K562 (cell line): ENCODE results near the gene STIL. TPM values are rescaled to one million over a fixed set of nuclear protein-coding genes. Genes with fewer than 3 reads are reported as not detected.

Experiments used
- ATAC-seq: fragments of 200-7000 bp; cut with Tn5 transposase; 3 replicates; pipeline ENCODE4 v1.9.1; 2020; ENCODE audit warnings: moderate library complexity
- BruUV-seq: library from RNA; stranded (reverse); fragments of 400-500 nt; replicated peaks from 2 replicates; lab custom pipeline; 2021; lab: Mats Ljungman, UMichigan
- CTCF ChIA-PET: fragments of 300-600 bp; formaldehyde crosslinking; extraction: SDS; loops from one replicate; lab custom pipeline; 2021; ENCODE audit warnings: low intra/inter-chr PET ratio; lab: Yijun Ruan, JAX
- POLR2A ChIA-PET: fragments of 300-600, 350-650 bp; sonication (Branson Sonifier 250); formaldehyde crosslinking; extraction: SDS; loops from one replicate; lab custom pipeline; 2021; ENCODE audit warnings: antibody characterized with exemption, inconsistent platforms; lab: Yijun Ruan, JAX
- DNase-seq, 4 experiments: peaks; one replicate each; pipeline versions ENCODE4 v3.0.0 to v3.0.0-alpha.2; 2011 to 2018; ENCODE audit warnings: low spot score in 3 of 4, mixed read lengths in 3 of 4; ENCODE audit errors: extremely low read depth in 1 of 4
- FAIRE-seq: peaks from 2 replicates; lab custom pipeline; 2011; peaks lifted over from hg19 to GRCh38; lab: Jason Lieb, UNC
- H2AFZ ChIP-seq: 2 replicates; pipeline ENCODE4 v1.6.0; 2011; ENCODE audit warnings: low read depth, low read length, control low read depth, inconsistent platforms
- H3K27ac ChIP-seq: fragments of 200-600 bp; 3 replicates; pipeline ENCODE4 v1.8.0; 2011; ENCODE audit warnings: low read depth, mild to moderate bottlenecking, control low read depth, inconsistent platforms, low read length, moderate library complexity, mixed read lengths; ENCODE audit errors: extremely low read depth
- H3K27me3 ChIP-seq, 2 experiments: fragments of 300-600 bp in 1 of 2; 2 replicates in 1 of 2; 3 replicates in 1 of 2; pipeline versions ENCODE4 v1.6.0 to v1.8.0; 2011; ENCODE audit warnings: inconsistent platforms in 2 of 2, low read length in 2 of 2, mild to moderate bottlenecking in 1 of 2, mixed read lengths in 1 of 2, moderate library complexity in 1 of 2; ENCODE audit not compliant: control insufficient read depth in 2 of 2, insufficient read depth in 2 of 2
- H3K36me3 ChIP-seq: fragments of 300-600 bp; 3 replicates; pipeline ENCODE4 v1.8.0; 2011; ENCODE audit warnings: mild to moderate bottlenecking, low read length, inconsistent platforms; ENCODE audit not compliant: control insufficient read depth, insufficient read depth
- H3K4me1 ChIP-seq, 2 experiments: fragments of 200-600 bp in 1 of 2; replicated peaks in 1 of 2; 2 replicates in 1 of 2; 3 replicates in 1 of 2; pipeline versions ENCODE4 v1.5.1 to v1.8.0; 2011; ENCODE audit warnings: inconsistent platforms in 2 of 2, low read length in 2 of 2, mild to moderate bottlenecking in 1 of 2, mixed read lengths in 1 of 2, moderate library complexity in 1 of 2; ENCODE audit not compliant: control insufficient read depth in 2 of 2, insufficient read depth in 2 of 2
- H3K4me2 ChIP-seq: 2 replicates; pipeline ENCODE4 v1.6.1; 2011; ENCODE audit warnings: low read length, control low read depth, inconsistent platforms, mixed read lengths; ENCODE audit not compliant: insufficient read depth
- H3K4me3 ChIP-seq: fragments of 200-600 bp; sonication (generic), shearing (Covaris generic); 2 replicates; pipeline ENCODE4 v1.5.1; 2016; ENCODE audit warnings: control low read depth, inconsistent platforms
- H3K79me2 ChIP-seq: fragments of 200-600 bp; 3 replicates; pipeline ENCODE4 v1.8.0; 2011; ENCODE audit warnings: low read length, inconsistent platforms; ENCODE audit not compliant: control insufficient read depth, insufficient read depth
- H3K9ac ChIP-seq, 2 experiments: 2 replicates each; pipeline versions ENCODE4 v1.6.0 to v1.6.1; 2011; ENCODE audit warnings: low read depth in 2 of 2, low read length in 2 of 2, control low read depth in 1 of 2, inconsistent platforms in 1 of 2, mild to moderate bottlenecking in 1 of 2, mixed read lengths in 1 of 2; ENCODE audit not compliant: insufficient read depth in 1 of 2
- H3K9me1 ChIP-seq: one replicate; pipeline ENCODE4 v1.6.0; 2011; ENCODE audit warnings: inconsistent platforms, mild to moderate bottlenecking, low read length, moderate library complexity; ENCODE audit not compliant: control insufficient read depth, insufficient read depth
- H3K9me3 ChIP-seq: replicated peaks from 2 replicates; pipeline ENCODE4 v1.5.1; 2011; ENCODE audit warnings: low read depth, low read length, inconsistent platforms; ENCODE audit not compliant: control insufficient read depth, insufficient read depth
- H4K20me1 ChIP-seq: replicated peaks from 2 replicates; pipeline ENCODE4 v1.6.1; 2011; ENCODE audit warnings: low read length, inconsistent platforms, mixed read lengths; ENCODE audit not compliant: control insufficient read depth, insufficient read depth
- HNRNPUL1 ChIP-seq: fragments of 200-400 bp; formaldehyde crosslinking; IDR thresholded peaks from 2 replicates; pipeline ENCODE4 v1.6.1; 2017; ENCODE audit warnings: low read length
- MEIS2 ChIP-seq: fragments of 450-650 bp; IDR thresholded peaks from 2 replicates; pipeline ENCODE4 v1.6.1; 2014; ENCODE audit warnings: mild to moderate bottlenecking; ENCODE audit not compliant: partially characterized antibody
- POLR2A ChIP-seq: fragments of 450-650 bp; conservative IDR thresholded peaks from 2 replicates; pipeline ENCODE4 v1.6.1; 2016
- ZFP36 ChIP-seq: fragments of 150-350 bp; IDR thresholded peaks from 2 replicates; pipeline ENCODE4 v1.6.1; 2018; ENCODE audit warnings: low read length, low read depth; ENCODE audit not compliant: partially characterized antibody
- ZNF175 ChIP-seq: fragments of 200-800 bp; sonication (Bioruptor generic); IDR thresholded peaks from 2 replicates; pipeline ENCODE4 v1.6.1; 2016; ENCODE audit warnings: low read depth, mild to moderate bottlenecking, missing genetic modification characterization, missing compliant biosample characterization
- WGBS: fragments of 100-300 bp; shearing (Covaris generic); methylation state at CpG from one replicate; pipeline ENCODE4 v1.1.6; 2016; ENCODE audit warnings: low coverage, mixed read lengths; ENCODE audit not compliant: insufficient coverage; ENCODE audit errors: missing lambda C conversion rate; 5-methylcytosine and 5-hydroxymethylcytosine counted together
- in situ Hi-C: fragments of 300-500 bp; cut with MboI; formaldehyde crosslinking; loops from 4 replicates; pipeline ENCODE4 v1.15.0; 2018; ENCODE audit warnings: inconsistent platforms, mixed read lengths
- intact Hi-C: fragments of 100-400 bp; cut with micrococcal nuclease; formaldehyde crosslinking; loops from 2 replicates; pipeline ENCODE4 v1.14.2; 2022
- polyA plus RNA-seq, 8 experiments: library from polyadenylated mRNA; depleted of rRNA in 4 of 8; stranded (reverse) in 5 of 8; unstranded in 3 of 8; fragments of >200 nt; fragmentation: Nextera tagmentation in 2 of 8; fragmentation: Illumina TruSeq in 1 of 8; extraction: Ambion mirVana in 2 of 8; extraction: Trizol in 1 of 8; gene quantifications; 2 replicates each; pipeline versions ENCODE4 v1.2.1 to v1.2.3, GENCODE V29; 2011 to 2014; ENCODE audit warnings: inconsistent platforms in 1 of 8, missing spikeins in 1 of 8
- total RNA-seq, 7 experiments: library from RNA; depleted of rRNA in 6 of 7; stranded (reverse); fragments of >200 nt in 6 of 7; fragmentation: Illumina TruSeq in 2 of 7; extraction: Trizol in 2 of 7; gene quantifications; 2 replicates each; pipeline versions ENCODE4 v1.2.1 to v1.2.3, GENCODE V29; 2011 to 2021; ENCODE audit warnings: low replicate concordance in 1 of 7
- TF ChIP-seq, protein P1 (sequence below), 2 experiments: fragments of 450-650 bp; conservative IDR thresholded peaks; 2 replicates each; pipeline ENCODE4 v1.6.1; 2017; ENCODE audit warnings: mild to moderate bottlenecking in 2 of 2, moderate library complexity in 2 of 2
- TF ChIP-seq, protein P2 (sequence below): fragments of 450-650 bp; formaldehyde crosslinking; IDR thresholded peaks from 2 replicates; pipeline ENCODE4 v1.4.0; 2022; ENCODE audit warnings: mild to moderate bottlenecking, moderate library complexity
- TF ChIP-seq, protein P3 (sequence below): sonication (generic); formaldehyde crosslinking; IDR thresholded peaks from 2 replicates; pipeline ENCODE4 v1.8.1; 2023; ENCODE audit warnings: missing genetic modification reagents, mild to moderate bottlenecking, borderline replicate concordance

The STIL gene
- total and polyA plus RNA-seq, 9 of the 15 experiments (the other 6 are each of a cell fraction or from before 2014, with no cell fraction given) = 10.5 to 77.4 (median 39.6) TPM

DNA sequence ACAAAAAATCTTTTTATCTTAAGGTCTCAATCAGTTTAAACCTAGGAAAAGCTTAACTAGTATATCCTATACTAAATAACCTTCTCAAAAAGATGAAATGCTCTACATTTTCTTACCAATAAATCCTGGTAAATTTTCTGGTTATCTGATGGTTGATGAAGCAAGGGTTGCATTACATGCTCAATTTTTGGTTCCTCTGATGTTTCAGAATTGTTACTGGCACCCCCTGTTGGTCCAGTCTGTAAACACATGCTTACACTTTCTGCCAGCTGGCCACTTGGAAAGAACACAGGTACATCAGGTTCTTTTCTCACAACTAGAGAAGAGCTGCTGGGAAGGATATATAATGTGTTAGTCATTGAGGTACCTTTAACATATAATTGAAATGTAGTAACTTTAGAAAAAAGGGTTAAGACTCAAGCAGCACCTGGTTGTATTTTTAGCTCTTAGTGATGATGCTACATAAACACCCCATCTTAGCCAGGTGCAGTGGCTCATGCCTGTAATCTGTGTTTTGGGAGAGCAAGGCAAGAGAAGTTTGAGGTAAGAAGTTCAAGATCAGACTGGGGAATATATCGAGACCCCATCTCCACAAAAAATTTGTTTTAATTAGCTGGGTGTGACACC lies 51.0 kb downstream of the STIL start (continued):
- TF ChIP-seq, protein P1, sequence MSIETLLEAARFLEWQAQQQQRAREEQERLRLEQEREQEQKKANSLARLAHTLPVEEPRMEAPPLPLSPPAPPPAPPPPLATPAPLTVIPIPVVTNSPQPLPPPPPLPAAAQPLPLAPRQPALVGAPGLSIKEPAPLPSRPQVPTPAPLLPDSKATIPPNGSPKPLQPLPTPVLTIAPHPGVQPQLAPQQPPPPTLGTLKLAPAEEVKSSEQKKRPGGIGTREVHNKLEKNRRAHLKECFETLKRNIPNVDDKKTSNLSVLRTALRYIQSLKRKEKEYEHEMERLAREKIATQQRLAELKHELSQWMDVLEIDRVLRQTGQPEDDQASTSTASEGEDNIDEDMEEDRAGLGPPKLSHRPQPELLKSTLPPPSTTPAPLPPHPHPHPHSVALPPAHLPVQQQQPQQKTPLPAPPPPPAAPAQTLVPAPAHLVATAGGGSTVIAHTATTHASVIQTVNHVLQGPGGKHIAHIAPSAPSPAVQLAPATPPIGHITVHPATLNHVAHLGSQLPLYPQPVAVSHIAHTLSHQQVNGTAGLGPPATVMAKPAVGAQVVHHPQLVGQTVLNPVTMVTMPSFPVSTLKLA (conservative IDR thresholded peaks at IDR 0.05) = peak; percentile 24 to 32; a peak in 1 of 4 replicates
- TF ChIP-seq, protein P2, sequence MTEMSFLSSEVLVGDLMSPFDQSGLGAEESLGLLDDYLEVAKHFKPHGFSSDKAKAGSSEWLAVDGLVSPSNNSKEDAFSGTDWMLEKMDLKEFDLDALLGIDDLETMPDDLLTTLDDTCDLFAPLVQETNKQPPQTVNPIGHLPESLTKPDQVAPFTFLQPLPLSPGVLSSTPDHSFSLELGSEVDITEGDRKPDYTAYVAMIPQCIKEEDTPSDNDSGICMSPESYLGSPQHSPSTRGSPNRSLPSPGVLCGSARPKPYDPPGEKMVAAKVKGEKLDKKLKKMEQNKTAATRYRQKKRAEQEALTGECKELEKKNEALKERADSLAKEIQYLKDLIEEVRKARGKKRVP (CRISPR knock-in tag) = no peak
- no peak for TF ChIP-seq ZFP36
- TF ChIP-seq, all 486 proteins: peak for 39

DNA sequence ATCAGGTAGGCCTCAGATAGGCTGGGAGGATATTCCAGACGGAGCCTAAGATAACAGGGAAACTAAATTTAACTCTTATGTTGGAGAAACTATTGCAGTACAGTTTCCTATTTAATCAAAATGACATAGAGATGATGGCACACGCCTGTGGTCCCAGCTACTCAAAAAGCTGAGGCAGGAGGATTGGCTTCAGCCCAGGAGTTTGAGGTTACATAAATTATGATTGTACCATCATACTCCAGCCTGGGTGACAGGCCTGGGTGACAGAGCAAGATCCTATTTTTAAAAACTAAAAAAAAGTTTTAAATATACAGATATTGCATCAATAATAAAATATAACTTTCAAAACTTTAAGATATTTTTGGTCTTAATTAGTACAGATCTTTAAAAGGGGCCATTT lies 56.7 kb downstream of the STIL start:
- no peak overlapping the region for H3K27ac ChIP-seq
- FAIRE-seq (no peak), ATAC-seq (0 out of 3 replicates have a peak, but pooled peaks have one; percentile 20), DNase-seq (no peak)
- intact Hi-C loops (no loop called here), in situ Hi-C loops (no loop called here)
- no peaks in the 10 kb centered on the region for H3K4me1 ChIP-seq
- 41% methylated on average over 2 of the region's 2 CpGs for WGBS
- BruUV-seq = no TSS peak
- ChIA-PET CTCF (no interaction called here), POLR2A (interaction anchor here (0.5 to 1.5 kb wide), 4 partner anchors 11 to 842 kb away, joined by 3 to 5 read pairs (median 3); no protein-coding TSS in a partner anchor)
- no peaks in the 10 kb centered on the region for H3K9me1 ChIP-seq
- H4K20me1 ChIP-seq = no peaks in the 10 kb centered on the region
- peaks cover 4% of the 10 kb centered on the region; the same call in 1 of the 3 replicates for H3K79me2 ChIP-seq
- no peak overlapping the region for H3K4me3 ChIP-seq
- H3K9me3 ChIP-seq = no peaks in the 10 kb centered on the region
- no peaks in the 10 kb centered on the region for H3K27me3 ChIP-seq
- peaks cover 87% of the 10 kb centered on the region for H3K36me3 ChIP-seq
- H3K9ac ChIP-seq = no peak overlapping the region
- H2AFZ ChIP-seq = no peak overlapping the region
- H3K4me2 ChIP-seq = no peak overlapping the region
- TF ChIP-seq HNRNPUL1 (no peak), ZNF175 (CRISPR knock-in tag) (no peak), POLR2A (no peak), MEIS2 (peak; percentile 63)
- TF ChIP-seq, protein P3, sequence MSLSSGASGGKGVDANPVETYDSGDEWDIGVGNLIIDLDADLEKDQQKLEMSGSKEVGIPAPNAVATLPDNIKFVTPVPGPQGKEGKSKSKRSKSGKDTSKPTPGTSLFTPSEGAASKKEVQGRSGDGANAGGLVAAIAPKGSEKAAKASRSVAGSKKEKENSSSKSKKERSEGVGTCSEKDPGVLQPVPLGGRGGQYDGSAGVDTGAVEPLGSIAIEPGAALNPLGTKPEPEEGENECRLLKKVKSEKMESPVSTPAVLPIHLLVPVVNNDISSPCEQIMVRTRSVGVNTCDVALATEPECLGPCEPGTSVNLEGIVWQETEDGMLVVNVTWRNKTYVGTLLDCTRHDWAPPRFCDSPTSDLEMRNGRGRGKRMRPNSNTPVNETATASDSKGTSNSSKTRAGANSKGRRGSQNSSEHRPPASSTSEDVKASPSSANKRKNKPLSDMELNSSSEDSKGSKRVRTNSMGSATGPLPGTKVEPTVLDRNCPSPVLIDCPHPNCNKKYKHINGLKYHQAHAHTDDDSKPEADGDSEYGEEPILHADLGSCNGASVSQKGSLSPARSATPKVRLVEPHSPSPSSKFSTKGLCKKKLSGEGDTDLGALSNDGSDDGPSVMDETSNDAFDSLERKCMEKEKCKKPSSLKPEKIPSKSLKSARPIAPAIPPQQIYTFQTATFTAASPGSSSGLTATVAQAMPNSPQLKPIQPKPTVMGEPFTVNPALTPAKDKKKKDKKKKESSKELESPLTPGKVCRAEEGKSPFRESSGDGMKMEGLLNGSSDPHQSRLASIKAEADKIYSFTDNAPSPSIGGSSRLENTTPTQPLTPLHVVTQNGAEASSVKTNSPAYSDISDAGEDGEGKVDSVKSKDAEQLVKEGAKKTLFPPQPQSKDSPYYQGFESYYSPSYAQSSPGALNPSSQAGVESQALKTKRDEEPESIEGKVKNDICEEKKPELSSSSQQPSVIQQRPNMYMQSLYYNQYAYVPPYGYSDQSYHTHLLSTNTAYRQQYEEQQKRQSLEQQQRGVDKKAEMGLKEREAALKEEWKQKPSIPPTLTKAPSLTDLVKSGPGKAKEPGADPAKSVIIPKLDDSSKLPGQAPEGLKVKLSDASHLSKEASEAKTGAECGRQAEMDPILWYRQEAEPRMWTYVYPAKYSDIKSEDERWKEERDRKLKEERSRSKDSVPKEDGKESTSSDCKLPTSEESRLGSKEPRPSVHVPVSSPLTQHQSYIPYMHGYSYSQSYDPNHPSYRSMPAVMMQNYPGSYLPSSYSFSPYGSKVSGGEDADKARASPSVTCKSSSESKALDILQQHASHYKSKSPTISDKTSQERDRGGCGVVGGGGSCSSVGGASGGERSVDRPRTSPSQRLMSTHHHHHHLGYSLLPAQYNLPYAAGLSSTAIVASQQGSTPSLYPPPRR (CRISPR knock-in tag) = no peak
